Amniotic epithelial cell (primary cell): ENCODE results near the gene PCNX3.

Source experiments
- DNase-seq: peaks from one replicate; pipeline ENCODE4 v3.0.0-alpha.2; 2010; ENCODE audit warnings: low read depth

PCNX3 gene

DNA sequence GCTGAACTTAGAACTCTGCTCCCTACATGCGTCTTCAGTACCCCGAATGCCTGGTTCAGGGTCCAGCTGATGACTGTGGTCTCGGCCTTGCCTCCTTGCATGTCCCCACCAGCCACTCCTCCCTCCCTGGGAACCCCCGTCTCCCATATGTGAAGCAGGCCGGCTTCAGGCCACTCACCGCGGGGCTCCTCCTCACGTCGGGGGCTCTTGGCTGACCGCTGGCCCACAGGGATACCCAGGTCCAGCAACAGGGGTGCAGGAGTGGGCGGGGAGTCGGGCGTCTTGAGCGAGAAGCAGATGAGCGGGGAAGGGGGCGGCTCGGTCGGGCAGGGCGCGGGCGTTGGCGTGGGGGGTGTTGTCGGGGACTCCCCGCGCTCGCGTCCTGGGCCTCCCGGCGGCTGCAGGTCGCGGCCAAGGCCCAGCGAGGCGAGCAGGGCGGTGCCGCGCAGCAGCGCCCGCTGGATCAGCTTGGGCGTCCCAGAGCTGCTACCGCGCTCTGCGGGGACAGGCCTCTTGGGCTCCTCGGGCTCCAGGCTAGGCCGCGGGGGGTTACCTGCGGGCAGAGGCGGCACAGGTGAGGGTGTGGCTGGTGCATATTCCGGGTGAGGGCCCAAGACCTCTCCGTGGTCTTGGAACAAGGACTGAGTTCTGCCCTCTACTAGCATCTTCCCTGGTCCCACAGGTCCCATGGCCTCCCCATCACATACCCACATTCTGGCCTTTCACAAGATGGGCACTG lies 16.2 kb upstream of the PCNX3 start:
- DNase-seq: no peak

- no peak for DNase-seq
Measured at GRCh38 chr11:65599955-65600246, 15.7 kb upstream of the PCNX3 start.

GRCh38 chr11:65604258-65604657 lies 11.3 kb upstream of the PCNX3 start:
- no peak for DNase-seq

DNA sequence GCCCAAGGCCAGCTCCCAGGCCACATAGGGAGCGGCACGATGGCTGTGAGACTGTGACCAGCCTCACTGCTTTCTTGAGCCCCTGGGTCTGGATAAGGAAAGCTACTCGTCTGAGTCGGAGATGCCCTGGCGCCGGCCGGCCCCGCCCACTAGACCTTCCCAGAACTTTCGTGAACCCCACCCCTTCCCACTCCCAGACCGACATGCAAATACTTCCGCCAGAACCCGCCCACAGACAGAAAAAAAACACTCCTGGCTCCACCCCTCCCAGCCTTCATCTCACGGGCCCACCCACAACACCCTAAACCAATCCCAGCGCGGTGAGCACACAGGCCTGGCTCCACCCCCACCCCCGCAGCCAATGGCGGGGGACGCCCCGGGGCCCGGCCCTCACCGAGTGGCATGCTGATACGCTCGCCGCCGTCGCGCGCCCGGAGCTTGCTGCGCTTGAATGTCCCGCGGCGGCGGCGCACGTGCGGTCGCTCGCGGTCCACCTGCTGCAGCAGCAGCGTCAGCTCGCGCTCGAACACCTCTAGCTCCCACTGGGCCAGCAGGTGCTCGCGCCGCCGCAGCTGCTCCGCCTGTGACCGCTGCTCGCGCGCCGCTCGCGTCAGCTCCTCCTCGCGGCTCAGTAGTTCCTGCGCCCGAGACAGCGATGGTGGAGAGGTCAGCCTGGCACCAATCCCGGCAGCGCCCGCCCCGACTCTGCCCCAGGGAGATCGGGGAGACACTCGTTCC lies 8.5 kb upstream of the PCNX3 start:
- peak; percentile 98 for DNase-seq

- DNase-seq: no peak
Measured at GRCh38 chr11:65607614-65608426, 7.8 kb upstream of the PCNX3 start.

- DNase-seq: no peak
Measured at GRCh38 chr11:65609229-65609628, 6.3 kb upstream of the PCNX3 start.

DNA sequence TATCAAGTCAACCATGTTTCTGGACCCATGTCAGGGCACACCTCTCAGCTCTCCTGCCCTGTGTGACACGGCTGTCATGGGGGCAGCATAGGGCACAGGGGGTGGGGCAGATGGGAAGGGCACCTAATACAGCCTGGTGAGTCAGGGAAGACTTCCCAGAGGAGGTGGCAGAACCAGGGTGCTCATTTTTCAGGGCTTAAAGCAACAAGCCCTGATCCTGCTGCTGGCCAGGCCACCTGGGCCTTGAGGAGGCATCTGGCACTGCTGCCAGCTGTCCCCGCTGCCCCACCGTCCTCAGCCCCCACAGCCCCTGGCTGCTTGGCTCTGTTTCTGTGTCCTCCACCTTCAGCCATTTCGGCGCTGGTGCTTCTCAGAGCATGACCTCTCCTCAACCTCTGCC lies 5.9 kb upstream of the PCNX3 start:
- no peak for DNase-seq

GRCh38 chr11:65610404-65610803 lies 5.2 kb upstream of the PCNX3 start:
- DNase-seq: no peak

GRCh38 chr11:65611028-65611757 lies 4.4 kb upstream of the PCNX3 start:
- no peak for DNase-seq

GRCh38 chr11:65611758-65612603 lies 3.6 kb upstream of the PCNX3 start:
- DNase-seq: no peak

DNA sequence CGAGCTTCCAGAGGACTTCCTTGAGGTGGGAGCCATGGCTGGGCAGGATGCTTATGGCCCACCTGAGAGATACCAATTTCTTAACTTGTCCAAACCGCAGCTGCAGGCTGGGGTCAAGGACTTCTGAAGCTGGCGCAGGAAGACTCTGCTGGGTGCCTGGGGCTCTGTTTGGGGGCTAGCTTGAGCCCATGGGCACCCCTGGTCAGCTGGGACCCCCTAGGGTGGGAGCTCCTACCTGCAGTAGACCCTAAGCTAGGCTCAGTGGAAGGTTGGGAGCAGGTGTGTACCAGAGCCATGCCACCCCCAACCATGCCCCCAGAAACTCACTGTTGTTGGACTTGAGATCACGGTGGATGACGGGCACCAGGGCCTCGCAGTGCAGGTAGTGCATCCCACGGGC lies 2.9 kb upstream of the PCNX3 start:
- no peak for DNase-seq

- DNase-seq: no peak
Measured at GRCh38 chr11:65613091-65613928, 2.3 kb upstream of the PCNX3 start.

GRCh38 chr11:65615950-65616574 lies 486 bp downstream of the PCNX3 start:
- DNase-seq: no peak

DNA sequence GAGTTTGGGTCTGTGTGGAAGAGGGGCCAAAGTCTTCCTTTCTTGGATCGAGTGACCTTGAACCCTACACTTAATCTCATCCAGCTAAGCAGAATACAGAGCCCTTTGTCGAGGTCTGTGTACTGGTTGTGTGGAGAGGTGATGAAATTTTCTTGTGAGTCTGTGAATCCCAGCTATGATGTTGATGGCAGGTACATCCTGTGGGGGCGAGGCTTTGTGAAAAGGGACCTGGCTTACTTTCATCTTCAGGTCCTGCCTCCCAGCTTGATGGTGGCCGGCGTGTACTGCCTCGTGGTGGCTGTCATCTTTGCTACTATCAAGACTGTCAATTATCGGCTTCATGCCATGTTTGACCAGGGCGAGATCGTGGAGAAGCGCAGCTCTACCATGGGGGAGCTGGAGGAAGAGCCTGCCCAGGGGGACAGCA lies 1.0 kb downstream of the PCNX3 start:
- DNase-seq: no peak

- DNase-seq: no peak
Measured at GRCh38 chr11:65617136-65617850, 1.7 kb downstream of the PCNX3 start.

DNA sequence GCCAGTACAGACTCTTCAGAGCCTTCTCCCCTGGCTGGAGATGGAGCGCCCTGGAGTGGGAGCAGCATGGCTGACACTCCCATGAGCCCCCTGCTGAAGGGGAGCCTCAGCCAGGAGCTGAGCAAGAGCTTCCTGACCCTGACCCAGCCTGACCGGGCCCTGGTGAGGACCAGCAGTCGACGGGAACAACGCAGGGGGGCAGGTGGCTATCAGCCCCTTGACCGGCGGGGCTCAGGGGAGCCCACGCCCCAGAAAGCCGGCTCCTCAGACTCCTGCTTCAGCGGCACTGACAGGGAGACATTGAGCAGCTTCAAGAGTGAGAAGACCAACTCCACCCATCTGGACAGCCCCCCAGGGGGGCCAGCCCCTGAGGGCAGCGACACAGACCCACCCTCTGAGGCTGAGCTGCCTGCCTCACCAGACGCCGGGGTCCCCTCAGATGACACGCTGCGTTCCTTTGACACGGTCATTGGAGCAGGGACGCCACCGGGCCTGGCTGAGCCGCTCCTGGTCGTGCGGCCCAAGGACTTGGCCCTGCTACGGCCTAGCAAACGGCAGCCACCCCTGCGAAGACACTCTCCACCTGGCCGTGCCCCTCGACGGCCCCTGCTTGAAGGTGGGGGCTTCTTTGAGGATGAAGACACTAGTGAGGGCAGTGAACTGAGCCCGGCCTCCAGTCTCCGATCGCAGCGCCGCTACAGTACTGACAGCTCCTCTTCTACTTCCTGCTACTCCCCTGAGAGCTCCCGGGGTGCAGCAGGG lies 2.6 kb downstream of the PCNX3 start:
- no peak for DNase-seq

DNA sequence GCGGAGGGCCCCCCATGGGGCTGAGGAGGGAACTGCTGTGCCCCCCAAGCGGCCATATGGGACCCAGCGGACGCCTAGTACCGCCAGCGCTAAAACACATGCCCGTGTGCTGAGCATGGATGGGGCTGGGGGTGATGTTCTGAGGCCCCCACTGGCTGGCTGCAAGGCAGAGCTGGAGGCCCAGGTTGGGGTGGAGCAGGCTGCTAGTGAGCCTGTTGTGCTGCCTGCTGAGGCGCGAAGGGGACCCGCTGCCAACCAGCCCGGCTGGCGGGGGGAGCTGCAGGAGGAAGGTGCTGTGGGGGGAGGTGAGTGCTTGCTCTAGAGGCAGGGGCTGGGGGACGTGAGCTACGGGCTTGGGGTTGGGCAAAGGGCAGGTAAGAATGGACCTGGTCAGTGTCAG lies 3.2 kb downstream of the PCNX3 start:
- DNase-seq: no peak

GRCh38 chr11:65619281-65619928 lies 3.8 kb downstream of the PCNX3 start:
- DNase-seq: no peak
